OCI-LY1 (cell line): Measurements from ENCODE around the gene USP10.

Source experiments
- H2AFZ ChIP-seq: fragments of 200-600 bp; sonication (generic), shearing (Covaris generic); 2 replicates; pipeline ENCODE4 v1.6.0; 2014; ENCODE audit warnings: antibody characterized with exemption, mild to moderate bottlenecking, low read length
- H3F3A ChIP-seq: fragments of 200-600 bp; sonication (generic), shearing (Covaris generic); 2 replicates; pipeline ENCODE4 v1.6.0; 2014; ENCODE audit warnings: mild to moderate bottlenecking, antibody characterized with exemption, low read length, moderate library complexity; ENCODE audit not compliant: insufficient read depth
- H3K27ac ChIP-seq: fragments of 200-600 bp; sonication (generic); 2 replicates; pipeline ENCODE4 v1.5.1; 2014; ENCODE audit warnings: low read length, mixed run types, mild to moderate bottlenecking, low read depth; ENCODE audit not compliant: poor library complexity, severe bottlenecking
- H3K27me3 ChIP-seq: fragments of 200-600 bp; sonication (generic); 2 replicates; pipeline ENCODE4 v1.6.0; 2014; ENCODE audit warnings: antibody characterized with exemption, mild to moderate bottlenecking, low read length, moderate library complexity; ENCODE audit not compliant: insufficient read depth
- H3K36me3 ChIP-seq: fragments of 200-600 bp; sonication (generic); 2 replicates; pipeline ENCODE4 v1.6.1; 2014; ENCODE audit warnings: mild to moderate bottlenecking, antibody characterized with exemption, low read length, moderate library complexity, mixed read lengths; ENCODE audit not compliant: insufficient read depth
- H3K4me1 ChIP-seq: fragments of 200-600 bp; sonication (generic); 2 replicates; pipeline ENCODE4 v1.5.1; 2014; ENCODE audit warnings: mild to moderate bottlenecking, low read length, moderate library complexity; ENCODE audit not compliant: insufficient read depth, severe bottlenecking
- H3K4me2 ChIP-seq: fragments of 200-600 bp; sonication (generic), shearing (Covaris generic); 2 replicates; pipeline ENCODE4 v1.6.1; 2014; ENCODE audit warnings: low read length
- H3K4me3 ChIP-seq: fragments of 200-600 bp; sonication (generic); 2 replicates; pipeline ENCODE4 v1.5.1; 2014; ENCODE audit warnings: low read length, low read depth, mild to moderate bottlenecking, mixed read lengths; ENCODE audit not compliant: poor library complexity, severe bottlenecking
- H3K79me2 ChIP-seq: fragments of 200-600 bp; shearing (Covaris generic); 2 replicates; pipeline ENCODE4 v1.6.1; 2016; ENCODE audit warnings: mixed run types, low read length, mixed read lengths; ENCODE audit not compliant: insufficient read depth
- H3K9ac ChIP-seq: fragments of 200-600 bp; sonication (generic), shearing (Covaris generic); 2 replicates; pipeline ENCODE4 v1.6.1; 2014; ENCODE audit warnings: mild to moderate bottlenecking, low read length, mixed read lengths
- H3K9me2 ChIP-seq: fragments of 200-600 bp; sonication (generic), shearing (Covaris generic); 2 replicates; pipeline ENCODE4 v1.6.1; 2014; ENCODE audit warnings: low read depth, mild to moderate bottlenecking, low read length, mixed read lengths
- H3K9me3 ChIP-seq: fragments of 200-600 bp; shearing (Covaris generic); 2 replicates; pipeline ENCODE4 v1.6.1; 2014; ENCODE audit warnings: low read length, mixed read lengths
- H4K20me1 ChIP-seq: fragments of 200-600 bp; sonication (generic), shearing (Covaris generic); 2 replicates; pipeline ENCODE4 v1.6.0; 2016; ENCODE audit warnings: mild to moderate bottlenecking, low read length; ENCODE audit not compliant: insufficient read depth
- CTCF ChIP-seq: fragments of 200-600 bp; sonication (generic), shearing (Covaris generic); IDR thresholded peaks from 2 replicates; pipeline ENCODE4 v1.5.1; 2017; ENCODE audit warnings: mild to moderate bottlenecking, antibody characterized with exemption, low read length, moderate library complexity, mixed read lengths
- EZH2 ChIP-seq: fragments of 200-600 bp; sonication (generic), shearing (Covaris generic); IDR thresholded peaks from 2 replicates; pipeline ENCODE4 v1.8.0; 2017; ENCODE audit warnings: borderline replicate concordance, mixed run types, mild to moderate bottlenecking, antibody characterized with exemption, low read length, moderate library complexity, mixed read lengths

Gene USP10

GRCh38 chr16:84657229-84657837, 42.5 kb upstream of the USP10 start:
- peaks cover 44% of the 10 kb centered on the region for H3K36me3 ChIP-seq

GRCh38 chr16:84658690-84659089, 41.1 kb upstream of the USP10 start:
- Histone ChIP-seq H4K20me1 (no peaks in the 10 kb centered on the region), H3K79me2 (no peaks in the 10 kb centered on the region), H2AFZ (no peak overlapping the region), H3K4me2 (no peak overlapping the region), H3K4me1 (peaks cover 36% of the 10 kb centered on the region), H3K9me2 (no peaks in the 10 kb centered on the region), H3K36me3 (peaks cover 55% of the 10 kb centered on the region), H3K27me3 (no peaks in the 10 kb centered on the region), H3K9me3 (no peaks in the 10 kb centered on the region), H3K4me3 (no peak overlapping the region), H3F3A (no peaks in the 10 kb centered on the region), H3K9ac (no peak overlapping the region), H3K27ac (no peak overlapping the region)
- TF ChIP-seq EZH2 (no peak), CTCF (no peak)

More at GRCh38 chr16:84657229-84657837, 42.5 kb upstream of the USP10 start:
- Histone ChIP-seq H3K4me3 (peak overlapping the region; percentile 55), H3K27ac (peak overlapping the region; percentile 74), H3K9me3 (no peaks in the 10 kb centered on the region), H4K20me1 (no peaks in the 10 kb centered on the region), H3K9me2 (no peaks in the 10 kb centered on the region), H3K4me1 (peaks cover 23% of the 10 kb centered on the region), H3K9ac (no peak overlapping the region; the same call in 1 of the 2 replicates), H3F3A (no peaks in the 10 kb centered on the region), H3K79me2 (no peaks in the 10 kb centered on the region), H3K4me2 (peak overlapping the region; percentile 75), H3K27me3 (no peaks in the 10 kb centered on the region), H2AFZ (no peak overlapping the region)
- TF ChIP-seq EZH2 = no peak
- no peak for TF ChIP-seq CTCF

- H3K9me2 ChIP-seq = no peaks in the 10 kb centered on the region
- no peak for TF ChIP-seq EZH2
- peaks cover 60% of the 10 kb centered on the region for H3K36me3 ChIP-seq
- peaks cover 35% of the 10 kb centered on the region for H3K4me1 ChIP-seq
- H3K9ac ChIP-seq = no peak overlapping the region
- no peaks in the 10 kb centered on the region for H3K9me3 ChIP-seq
- no peak overlapping the region for H3K4me3 ChIP-seq
- H3K4me2 ChIP-seq = no peak overlapping the region
- H3K79me2 ChIP-seq = no peaks in the 10 kb centered on the region
- H2AFZ ChIP-seq = no peak overlapping the region
- H3K27me3 ChIP-seq = no peaks in the 10 kb centered on the region
- no peaks in the 10 kb centered on the region for H3F3A ChIP-seq
- no peaks in the 10 kb centered on the region for H4K20me1 ChIP-seq
- H3K27ac ChIP-seq = no peak overlapping the region
These were observed 40.0 kb upstream of the USP10 start for GRCh38 chr16:84659656-84660300.
